Endothelial cell of umbilical vein (primary cell): ENCODE results near the gene PRKCZ. TPM values are rescaled to one million over a fixed set of nuclear protein-coding genes. Genes with fewer than 3 reads are reported as not detected.

Source experiments
- BruUV-seq: library from RNA; stranded (reverse); fragments of 400-500 nt; replicated peaks from 2 replicates; lab custom pipeline; 2021; lab: Mats Ljungman, UMichigan
- CTCF ChIA-PET: fragments of 300-600, 350-600 bp; sonication (Branson Sonifier 250); formaldehyde crosslinking; loops from one replicate; lab custom pipeline; 2021; ENCODE audit warnings: antibody characterized with exemption, inconsistent platforms; lab: Charles Lee
- POLR2A ChIA-PET: fragments of 300-600, 350-600 bp; sonication (Branson Sonifier 250); formaldehyde crosslinking; loops from one replicate; lab custom pipeline; 2021; ENCODE audit warnings: antibody characterized with exemption, inconsistent platforms; lab: Charles Lee
- DNase-seq: peaks from one replicate; pipeline ENCODE4 v3.0.0-alpha.2; 2011; ENCODE audit warnings: low read depth, low spot score
- FAIRE-seq: peaks from 2 replicates; lab custom pipeline; 2011; peaks lifted over from hg19 to GRCh38; lab: Jason Lieb, UNC
- H2AFZ ChIP-seq: 2 replicates; pipeline ENCODE4 v1.6.0; 2012; ENCODE audit warnings: low read depth, low read length, control low read depth, inconsistent platforms
- H3K27ac ChIP-seq: 2 replicates; pipeline ENCODE4 v1.5.1; 2011; ENCODE audit warnings: low read depth, mild to moderate bottlenecking, control low read depth, low read length, moderate library complexity; ENCODE audit not compliant: insufficient read depth
- H3K27me3 ChIP-seq, 2 experiments: 2 replicates each; pipeline versions ENCODE4 v1.6.0 to v1.6.1; 2011; ENCODE audit warnings: low read length in 2 of 2, mixed read lengths in 1 of 2; ENCODE audit not compliant: control insufficient read depth in 2 of 2, insufficient read depth in 2 of 2
- H3K36me3 ChIP-seq, 2 experiments: 2 replicates in 1 of 2; 3 replicates in 1 of 2; pipeline ENCODE4 v1.5.1; 2011; ENCODE audit warnings: low read length in 2 of 2, mild to moderate bottlenecking in 1 of 2, moderate library complexity in 1 of 2; ENCODE audit not compliant: control insufficient read depth in 2 of 2, insufficient read depth in 2 of 2; ENCODE audit errors: extremely low read depth in 1 of 2
- H3K4me1 ChIP-seq: 3 replicates; pipeline ENCODE4 v1.5.1; 2011; ENCODE audit warnings: mild to moderate bottlenecking, low read length; ENCODE audit not compliant: control insufficient read depth, insufficient read depth; ENCODE audit errors: extremely low read depth
- H3K4me2 ChIP-seq: 2 replicates; pipeline ENCODE4 v1.6.1; 2011; ENCODE audit warnings: low read length, control low read depth, mixed read lengths; ENCODE audit not compliant: insufficient read depth
- H3K4me3 ChIP-seq, 3 experiments: fragments of 200-600 bp in 1 of 3; sonication (generic), shearing (Covaris generic) in 1 of 3; replicated peaks in 1 of 3; 2 replicates each; pipeline ENCODE4 v1.5.1; 2011 to 2016; ENCODE audit warnings: control low read depth in 3 of 3, low read length in 3 of 3, mild to moderate bottlenecking in 2 of 3, inconsistent platforms in 1 of 3, low read depth in 1 of 3, moderate library complexity in 1 of 3; ENCODE audit not compliant: insufficient read depth in 1 of 3
- H3K79me2 ChIP-seq: 2 replicates; pipeline ENCODE4 v1.6.0; 2012; ENCODE audit warnings: low read length, inconsistent platforms; ENCODE audit not compliant: control insufficient read depth, insufficient read depth
- H3K9ac ChIP-seq: replicated peaks from 2 replicates; pipeline ENCODE3; 2011; ENCODE audit warnings: low read length, control low read depth; ENCODE audit not compliant: insufficient read depth; ENCODE audit errors: extremely low read depth
- H3K9me1 ChIP-seq: replicated peaks from 3 replicates; pipeline ENCODE4 v1.6.0; 2011; ENCODE audit warnings: mild to moderate bottlenecking, low read length; ENCODE audit not compliant: control insufficient read depth, insufficient read depth; ENCODE audit errors: extremely low read depth
- H3K9me3 ChIP-seq: replicated peaks from 2 replicates; pipeline ENCODE4 v1.5.1; 2012; ENCODE audit warnings: low read length, inconsistent platforms; ENCODE audit not compliant: control insufficient read depth, insufficient read depth
- H4K20me1 ChIP-seq: replicated peaks from 2 replicates; pipeline ENCODE3; 2011; ENCODE audit warnings: mild to moderate bottlenecking, low read length; ENCODE audit not compliant: control insufficient read depth, insufficient read depth; ENCODE audit errors: extremely low read depth
- CTCF ChIP-seq, 2 donors: IDR thresholded peaks; 1 replicate in 1 of 2; 2 replicates in 1 of 2; pipeline ENCODE4 v1.5.1; 2011; ENCODE audit warnings: low read length in 2 of 2, mild to moderate bottlenecking in 2 of 2, moderate library complexity in 2 of 2, control low read depth in 1 of 2, inconsistent platforms in 1 of 2, low read depth in 1 of 2; ENCODE audit not compliant: insufficient read depth in 1 of 2; ENCODE audit errors: extremely low read depth in 1 of 2
- EZH2 ChIP-seq: IDR thresholded peaks from 2 replicates; pipeline ENCODE4 v1.6.1; 2012; ENCODE audit warnings: borderline replicate concordance, low read depth, mild to moderate bottlenecking, moderate library complexity, low read length, inconsistent platforms; ENCODE audit not compliant: severe bottlenecking
- FOS ChIP-seq: IDR thresholded peaks from 2 replicates; pipeline ENCODE4 v1.6.1; 2011; ENCODE audit warnings: mild to moderate bottlenecking, low read length, moderate library complexity, borderline replicate concordance; ENCODE audit not compliant: insufficient read depth
- GATA2 ChIP-seq: IDR thresholded peaks from 2 replicates; pipeline ENCODE4 v1.7.0; 2011; ENCODE audit warnings: low read depth, mild to moderate bottlenecking, moderate library complexity, mixed read lengths, low read length; ENCODE audit not compliant: insufficient read length, insufficient read depth
- JUN ChIP-seq: IDR thresholded peaks from 2 replicates; pipeline ENCODE4 v1.6.1; 2011; ENCODE audit warnings: borderline replicate concordance, low read depth; ENCODE audit not compliant: insufficient read length, insufficient read depth
- MAX ChIP-seq: IDR thresholded peaks from 2 replicates; pipeline ENCODE4 v1.6.1; 2011; ENCODE audit not compliant: insufficient read depth, insufficient read length
- MYC ChIP-seq: IDR thresholded peaks from one replicate; pipeline ENCODE4 v1.6.1; 2011; ENCODE audit warnings: mild to moderate bottlenecking, low read depth, low read length
- POLR2A ChIP-seq: IDR thresholded peaks from 2 replicates; pipeline ENCODE4 v1.6.1; 2012; ENCODE audit warnings: low read depth, mild to moderate bottlenecking, control low read depth, low read length
- POLR2AphosphoS5 ChIP-seq: IDR thresholded peaks from 2 replicates; pipeline ENCODE4 v1.6.1; 2012; ENCODE audit warnings: low read depth, mild to moderate bottlenecking, control low read depth, low read length, moderate library complexity; ENCODE audit not compliant: insufficient read depth
- dilution Hi-C: fragments of 300-500 bp; cut with MboI; formaldehyde crosslinking; loops from one replicate; pipeline ENCODE4 v1.15.0; 2019; ENCODE audit warnings: low sequenced_read_pairs; ENCODE audit not compliant: extremely low pct_ligation_motif_present
- intact Hi-C: fragments of 100-400 bp; cut with micrococcal nuclease; formaldehyde crosslinking; loops from one replicate; pipeline ENCODE4 v1.10.0; 2022
- polyA plus RNA-seq, 4 experiments: library from polyadenylated mRNA; depleted of rRNA in 3 of 4; stranded (reverse) in 3 of 4; unstranded in 1 of 4; fragments of >200 nt; gene quantifications; 2 replicates each; pipeline versions ENCODE4 v1.2.1 to v1.2.3, GENCODE V29; 2011 to 2012; ENCODE audit warnings: missing spikeins in 1 of 4
- total RNA-seq: library from RNA; stranded (reverse); gene quantifications from 2 replicates; pipeline ENCODE4 v1.2.3, GENCODE V29; 2021

PRKCZ gene
- total and polyA plus RNA-seq, 2 donors (not counting 3 experiments of a cell fraction or from before 2014, with no cell fraction given) = 0.22 to 1.7 TPM

- Histone ChIP-seq H3K4me2 (no peak overlapping the region), H3K79me2 (no peaks in the 10 kb centered on the region), H3K27me3 (no peaks in the 10 kb centered on the region), H3K36me3 (no peaks in the 10 kb centered on the region), H2AFZ (no peak overlapping the region), H3K27ac (no peak overlapping the region), H3K9me1 (no peaks in the 10 kb centered on the region), H3K4me3 (no peak overlapping the region), H3K9me3 (no peaks in the 10 kb centered on the region), H4K20me1 (no peaks in the 10 kb centered on the region), H3K9ac (no peak overlapping the region), H3K4me1 (peaks cover 27% of the 10 kb centered on the region)
- intact Hi-C loops (no loop called here), dilution Hi-C loops (loop anchor here (10.0 kb wide), 1 partner anchor 88 kb away; no protein-coding TSS in a partner anchor)
- no peak for FAIRE-seq
- ChIA-PET POLR2A (no interaction called here), CTCF (interaction anchor here (1.2 kb wide), 1 partner anchor 165 kb away, joined by 5 read pairs; no protein-coding TSS in a partner anchor)
- DNase-seq = no peak
- no TSS peak for BruUV-seq
- TF ChIP-seq CTCF (IDR thresholded peaks at IDR 0.05; ENCODE audit: extremely low read depth in 1 of 2, insufficient read depth in 1 of 2, low read depth in 1 of 2, low read length in 2 of 2) (no peak), MYC (no peak), JUN (no peak)
Observed at GRCh38 chr1:2216767-2217058, 166.5 kb downstream of the PRKCZ start.

GRCh38 chr1:2221271-2221670 lies 171.1 kb downstream of the PRKCZ start:
- CTCF ChIA-PET = interaction anchor here (0.6 to 0.8 kb wide), 2 partner anchors 9 to 148 kb away, joined by 3 read pairs; no protein-coding TSS in a partner anchor
- FAIRE-seq = no peak
- H3K4me2 ChIP-seq = no peak overlapping the region

More at GRCh38 chr1:2221271-2221670, 171.1 kb downstream of the PRKCZ start:
- Histone ChIP-seq H3K9ac (no peak overlapping the region), H3K4me1 (no peaks in the 10 kb centered on the region), H3K4me3 (no peak overlapping the region), H3K9me3 (no peaks in the 10 kb centered on the region), H3K79me2 (no peaks in the 10 kb centered on the region), H3K36me3 (no peaks in the 10 kb centered on the region), H3K27me3 (no peaks in the 10 kb centered on the region), H4K20me1 (no peaks in the 10 kb centered on the region), H2AFZ (no peak overlapping the region), H3K9me1 (no peaks in the 10 kb centered on the region), H3K27ac (no peak overlapping the region)
- intact Hi-C loops (no loop called here), dilution Hi-C loops (no loop called here)
- no peak for DNase-seq
- POLR2A ChIA-PET = no interaction called here
- TF ChIP-seq EZH2 = no peak
- no peak for TF ChIP-seq FOS
- no peak for TF ChIP-seq POLR2A
- TF ChIP-seq GATA2 = no peak
- TF ChIP-seq MYC = no peak
- no peak for TF ChIP-seq POLR2AphosphoS5
- no peak for TF ChIP-seq CTCF (IDR thresholded peaks at IDR 0.05; ENCODE audit: extremely low read depth in 1 of 2, insufficient read depth in 1 of 2, low read depth in 1 of 2, low read length in 2 of 2)
- no peak for TF ChIP-seq MAX
- TF ChIP-seq JUN = no peak
- no TSS peak for BruUV-seq
